K562 (cell line): ENCODE data around the gene E2F2. TPM values are rescaled to one million over a fixed set of nuclear protein-coding genes. Genes with fewer than 3 reads are reported as not detected.
A peak's percentile ranks its signal among the peaks of the same experiment; 100 is the strongest.
"Not testable (repeated sequence)": the region's sequence is repeated elsewhere in the genome, so short reads cannot be mapped to it uniquely, and the experiment has no call there.

Experiments
- ATAC-seq: fragments of 200-7000 bp; cut with Tn5 transposase; 3 replicates; pipeline ENCODE4 v1.9.1; 2020; ENCODE audit warnings: moderate library complexity
- BruUV-seq: library from RNA; stranded (reverse); fragments of 400-500 nt; replicated peaks from 2 replicates; lab custom pipeline; 2021; lab: Mats Ljungman, UMichigan
- CTCF ChIA-PET: fragments of 300-600 bp; formaldehyde crosslinking; extraction: SDS; loops from one replicate; lab custom pipeline; 2021; ENCODE audit warnings: low intra/inter-chr PET ratio; lab: Yijun Ruan, JAX
- POLR2A ChIA-PET: fragments of 300-600, 350-650 bp; sonication (Branson Sonifier 250); formaldehyde crosslinking; extraction: SDS; loops from one replicate; lab custom pipeline; 2021; ENCODE audit warnings: antibody characterized with exemption, inconsistent platforms; lab: Yijun Ruan, JAX
- DNase-seq, 4 experiments: peaks; one replicate each; pipeline versions ENCODE4 v3.0.0 to v3.0.0-alpha.2; 2011 to 2018; ENCODE audit warnings: low spot score in 3 of 4, mixed read lengths in 3 of 4; ENCODE audit errors: extremely low read depth in 1 of 4
- FAIRE-seq: peaks from 2 replicates; lab custom pipeline; 2011; peaks lifted over from hg19 to GRCh38; lab: Jason Lieb, UNC
- H2AFZ ChIP-seq: 2 replicates; pipeline ENCODE4 v1.6.0; 2011; ENCODE audit warnings: low read depth, low read length, control low read depth, inconsistent platforms
- H3K27ac ChIP-seq: fragments of 200-600 bp; 3 replicates; pipeline ENCODE4 v1.8.0; 2011; ENCODE audit warnings: low read depth, mild to moderate bottlenecking, control low read depth, inconsistent platforms, low read length, moderate library complexity, mixed read lengths; ENCODE audit errors: extremely low read depth
- H3K27me3 ChIP-seq, 2 experiments: fragments of 300-600 bp in 1 of 2; 2 replicates in 1 of 2; 3 replicates in 1 of 2; pipeline versions ENCODE4 v1.6.0 to v1.8.0; 2011; ENCODE audit warnings: inconsistent platforms in 2 of 2, low read length in 2 of 2, mild to moderate bottlenecking in 1 of 2, mixed read lengths in 1 of 2, moderate library complexity in 1 of 2; ENCODE audit not compliant: control insufficient read depth in 2 of 2, insufficient read depth in 2 of 2
- H3K36me3 ChIP-seq: fragments of 300-600 bp; 3 replicates; pipeline ENCODE4 v1.8.0; 2011; ENCODE audit warnings: mild to moderate bottlenecking, low read length, inconsistent platforms; ENCODE audit not compliant: control insufficient read depth, insufficient read depth
- H3K4me1 ChIP-seq, 2 experiments: fragments of 200-600 bp in 1 of 2; replicated peaks in 1 of 2; 2 replicates in 1 of 2; 3 replicates in 1 of 2; pipeline versions ENCODE4 v1.5.1 to v1.8.0; 2011; ENCODE audit warnings: inconsistent platforms in 2 of 2, low read length in 2 of 2, mild to moderate bottlenecking in 1 of 2, mixed read lengths in 1 of 2, moderate library complexity in 1 of 2; ENCODE audit not compliant: control insufficient read depth in 2 of 2, insufficient read depth in 2 of 2
- H3K4me2 ChIP-seq: 2 replicates; pipeline ENCODE4 v1.6.1; 2011; ENCODE audit warnings: low read length, control low read depth, inconsistent platforms, mixed read lengths; ENCODE audit not compliant: insufficient read depth
- H3K4me3 ChIP-seq: fragments of 200-600 bp; sonication (generic), shearing (Covaris generic); 2 replicates; pipeline ENCODE4 v1.5.1; 2016; ENCODE audit warnings: control low read depth, inconsistent platforms
- H3K79me2 ChIP-seq: fragments of 200-600 bp; 3 replicates; pipeline ENCODE4 v1.8.0; 2011; ENCODE audit warnings: low read length, inconsistent platforms; ENCODE audit not compliant: control insufficient read depth, insufficient read depth
- H3K9ac ChIP-seq, 2 experiments: 2 replicates each; pipeline versions ENCODE4 v1.6.0 to v1.6.1; 2011; ENCODE audit warnings: low read depth in 2 of 2, low read length in 2 of 2, control low read depth in 1 of 2, inconsistent platforms in 1 of 2, mild to moderate bottlenecking in 1 of 2, mixed read lengths in 1 of 2; ENCODE audit not compliant: insufficient read depth in 1 of 2
- H3K9me1 ChIP-seq: one replicate; pipeline ENCODE4 v1.6.0; 2011; ENCODE audit warnings: inconsistent platforms, mild to moderate bottlenecking, low read length, moderate library complexity; ENCODE audit not compliant: control insufficient read depth, insufficient read depth
- H3K9me3 ChIP-seq: replicated peaks from 2 replicates; pipeline ENCODE4 v1.5.1; 2011; ENCODE audit warnings: low read depth, low read length, inconsistent platforms; ENCODE audit not compliant: control insufficient read depth, insufficient read depth
- H4K20me1 ChIP-seq: replicated peaks from 2 replicates; pipeline ENCODE4 v1.6.1; 2011; ENCODE audit warnings: low read length, inconsistent platforms, mixed read lengths; ENCODE audit not compliant: control insufficient read depth, insufficient read depth
- ZNF12 ChIP-seq: sonication (generic); formaldehyde crosslinking; IDR thresholded peaks from 2 replicates; pipeline ENCODE4 v1.4.0; 2020; ENCODE audit warnings: mild to moderate bottlenecking, missing genetic modification reagents
- WGBS: fragments of 100-300 bp; shearing (Covaris generic); methylation state at CpG from one replicate; pipeline ENCODE4 v1.1.6; 2016; ENCODE audit warnings: low coverage, mixed read lengths; ENCODE audit not compliant: insufficient coverage; ENCODE audit errors: missing lambda C conversion rate; 5-methylcytosine and 5-hydroxymethylcytosine counted together
- in situ Hi-C: fragments of 300-500 bp; cut with MboI; formaldehyde crosslinking; loops from 4 replicates; pipeline ENCODE4 v1.15.0; 2018; ENCODE audit warnings: inconsistent platforms, mixed read lengths
- intact Hi-C: fragments of 100-400 bp; cut with micrococcal nuclease; formaldehyde crosslinking; loops from 2 replicates; pipeline ENCODE4 v1.14.2; 2022
- polyA plus RNA-seq, 8 experiments: library from polyadenylated mRNA; depleted of rRNA in 4 of 8; stranded (reverse) in 5 of 8; unstranded in 3 of 8; fragments of >200 nt; fragmentation: Nextera tagmentation in 2 of 8; fragmentation: Illumina TruSeq in 1 of 8; extraction: Ambion mirVana in 2 of 8; extraction: Trizol in 1 of 8; gene quantifications; 2 replicates each; pipeline versions ENCODE4 v1.2.1 to v1.2.3, GENCODE V29; 2011 to 2014; ENCODE audit warnings: inconsistent platforms in 1 of 8, missing spikeins in 1 of 8
- total RNA-seq, 7 experiments: library from RNA; depleted of rRNA in 6 of 7; stranded (reverse); fragments of >200 nt in 6 of 7; fragmentation: Illumina TruSeq in 2 of 7; extraction: Trizol in 2 of 7; gene quantifications; 2 replicates each; pipeline versions ENCODE4 v1.2.1 to v1.2.3, GENCODE V29; 2011 to 2021; ENCODE audit warnings: low replicate concordance in 1 of 7
- TF ChIP-seq, protein P1 (sequence below): fragments of 450-650 bp; IDR thresholded peaks from 2 replicates; pipeline ENCODE4 v1.6.1; 2014; ENCODE audit warnings: low read depth, mild to moderate bottlenecking, moderate library complexity, borderline replicate concordance

The E2F2 gene
- total and polyA plus RNA-seq, 9 of the 15 experiments (the other 6 are each of a cell fraction or from before 2014, with no cell fraction given) = 3.1 to 25.3 (median 11.4) TPM

DNA sequence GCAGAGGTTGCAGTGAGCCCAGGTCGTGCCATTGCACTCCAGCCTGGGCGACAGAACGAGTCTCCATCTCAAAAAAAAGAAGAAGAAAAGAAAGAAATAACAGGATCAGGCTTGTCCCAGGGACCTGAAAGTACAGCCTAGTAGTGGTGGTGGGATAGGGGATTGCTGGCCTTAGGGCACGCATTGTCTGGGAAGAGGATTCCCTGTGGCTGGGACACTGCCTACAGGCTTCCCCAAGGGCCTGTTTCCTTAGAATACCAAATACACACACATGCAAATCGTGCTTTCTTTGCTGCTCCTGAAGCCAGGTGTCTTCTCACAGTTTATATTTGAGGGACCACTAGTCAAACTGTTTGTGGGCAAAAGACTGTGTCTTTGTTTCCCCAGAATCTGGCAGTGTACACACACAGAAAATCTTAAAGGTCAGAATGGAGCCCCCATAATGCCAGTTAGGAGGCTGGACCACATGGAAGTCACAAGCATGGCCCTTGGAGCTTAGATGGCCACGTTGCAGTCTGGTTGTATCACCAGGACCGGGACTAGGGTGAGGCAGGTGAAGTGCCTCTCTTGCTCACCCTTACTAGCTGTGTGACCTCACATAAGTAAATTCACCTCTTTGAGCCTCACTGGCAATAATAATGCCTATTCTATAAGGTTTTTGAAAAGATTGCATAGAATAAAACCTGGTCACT is 34.4 kb downstream of the E2F2 start:
- 36% methylated on average over 7 of the region's 7 CpGs for WGBS
- FAIRE-seq (no peak), DNase-seq (no peak), ATAC-seq (peak; percentile 46)
- TF ChIP-seq ZNF12 = no peak
- TF ChIP-seq, protein P1, sequence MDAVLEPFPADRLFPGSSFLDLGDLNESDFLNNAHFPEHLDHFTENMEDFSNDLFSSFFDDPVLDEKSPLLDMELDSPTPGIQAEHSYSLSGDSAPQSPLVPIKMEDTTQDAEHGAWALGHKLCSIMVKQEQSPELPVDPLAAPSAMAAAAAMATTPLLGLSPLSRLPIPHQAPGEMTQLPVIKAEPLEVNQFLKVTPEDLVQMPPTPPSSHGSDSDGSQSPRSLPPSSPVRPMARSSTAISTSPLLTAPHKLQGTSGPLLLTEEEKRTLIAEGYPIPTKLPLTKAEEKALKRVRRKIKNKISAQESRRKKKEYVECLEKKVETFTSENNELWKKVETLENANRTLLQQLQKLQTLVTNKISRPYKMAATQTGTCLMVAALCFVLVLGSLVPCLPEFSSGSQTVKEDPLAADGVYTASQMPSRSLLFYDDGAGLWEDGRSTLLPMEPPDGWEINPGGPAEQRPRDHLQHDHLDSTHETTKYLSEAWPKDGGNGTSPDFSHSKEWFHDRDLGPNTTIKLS = 0 out of 2 replicates have a peak, but pooled peaks have one; percentile 21
- intact Hi-C loops (loop anchor here (1.0 to 2.0 kb wide), 2 partner anchors 43 to 140 kb away; no protein-coding TSS in a partner anchor), in situ Hi-C loops (loop anchor here (5.0 kb wide), 1 partner anchor 36 kb away; the partner anchor contains the start of gene E2F2)
- CTCF ChIA-PET = interaction anchor here (0.6 to 2.8 kb wide), 7 partner anchors 11 to 254 kb away, joined by 3 to 25 read pairs (median 4); no protein-coding TSS in a partner anchor
- Histone ChIP-seq H4K20me1 (no peaks in the 10 kb centered on the region), H3K4me2 (no peak overlapping the region), H3K9me3 (no peaks in the 10 kb centered on the region), H3K36me3 (no peaks in the 10 kb centered on the region), H3K79me2 (no peaks in the 10 kb centered on the region), H3K4me1 (peaks cover 0 to 4% of the 10 kb centered on the region in 2 experiments; a peak in 1 of 5 replicates), H2AFZ (peak overlapping the region; percentile 94), H3K9me1 (no peaks in the 10 kb centered on the region), H3K27me3 (no peaks in the 10 kb centered on the region), H3K27ac (no peak overlapping the region), H3K4me3 (no peak overlapping the region), H3K9ac (peak overlapping the region in 1 of 2 experiments; percentile 30; a peak in 1 of 4 replicates)
- no TSS peak for BruUV-seq
- POLR2A ChIA-PET = interaction anchor here (0.6 to 3.3 kb wide), 17 partner anchors 9 to 248 kb away, joined by 3 to 23 read pairs (median 4); partner anchors contain the start of genes ASAP3 and RPL11

DNA sequence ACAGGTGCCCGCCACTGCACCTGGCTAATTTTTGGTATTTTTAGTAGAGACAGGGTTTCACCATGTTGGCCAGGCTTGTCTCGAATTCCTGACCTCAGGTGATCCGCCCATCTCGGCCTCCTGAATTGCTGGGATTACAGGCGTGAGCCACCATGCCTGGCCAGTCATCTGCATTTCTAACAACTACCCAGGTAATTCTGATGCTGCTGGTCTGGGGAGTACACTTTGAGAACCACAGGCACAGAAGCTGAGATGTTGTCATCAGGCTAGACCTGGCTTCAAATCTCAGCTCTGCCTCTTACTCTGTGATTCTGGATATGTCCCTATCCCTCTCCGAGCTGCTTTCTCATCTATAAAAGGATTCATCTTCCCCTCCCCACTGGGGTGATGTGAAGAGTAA is 36.2 kb downstream of the E2F2 start:
- POLR2A ChIA-PET = interaction anchor here (0.5 to 3.3 kb wide), 7 partner anchors 10 to 197 kb away, joined by 3 to 23 read pairs (median 4); partner anchors contain the start of gene ASAP3
- H3K4me1 ChIP-seq = not testable (repeated sequence)

DNA sequence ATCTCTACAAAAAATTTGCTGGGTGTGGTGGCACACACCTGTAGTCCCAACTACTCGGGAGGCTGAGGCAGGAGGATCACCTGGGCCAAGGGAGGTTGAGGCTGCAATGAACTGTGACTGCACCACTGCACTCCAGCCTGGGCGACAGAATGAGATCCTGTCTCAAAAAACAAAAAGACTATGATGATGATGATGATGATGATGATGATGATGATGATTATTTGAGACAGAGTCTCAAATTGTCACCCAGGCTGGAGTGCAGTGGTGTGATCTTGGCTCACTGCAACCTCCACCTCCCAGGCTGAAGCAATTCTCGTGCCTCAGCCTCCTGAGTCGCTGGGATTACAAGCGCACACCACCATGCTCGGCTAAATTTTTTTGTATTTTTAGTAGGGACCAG is 38.3 kb downstream of the E2F2 start:
- CTCF ChIA-PET = not testable (repeated sequence)

More for the DNA sequence above, 36.2 kb downstream of the E2F2 start:
- H2AFZ ChIP-seq, H3K9me3 ChIP-seq, BruUV-seq, ATAC-seq, H3K4me2 ChIP-seq, H3K9ac ChIP-seq, H3K79me2 ChIP-seq, FAIRE-seq, H3K27me3 ChIP-seq, CTCF ChIA-PET, H3K27ac ChIP-seq, H3K9me1 ChIP-seq, intact Hi-C loops, H3K36me3 ChIP-seq, H4K20me1 ChIP-seq, H3K4me3 ChIP-seq, DNase-seq: not testable (repeated sequence)
- 21% methylated on average over 6 of the region's 6 CpGs for WGBS
- in situ Hi-C loops = loop anchor here (5.0 kb wide), 1 partner anchor 37 kb away; the partner anchor contains the start of gene E2F2

More for the DNA sequence above, 38.3 kb downstream of the E2F2 start:
- H3K9me3 ChIP-seq, H2AFZ ChIP-seq, H3K9me1 ChIP-seq, FAIRE-seq, H3K4me3 ChIP-seq, in situ Hi-C loops, H3K79me2 ChIP-seq, H3K9ac ChIP-seq, ATAC-seq, H3K27ac ChIP-seq, H3K4me2 ChIP-seq, DNase-seq, BruUV-seq, H3K36me3 ChIP-seq, H4K20me1 ChIP-seq, H3K27me3 ChIP-seq, intact Hi-C loops, H3K4me1 ChIP-seq: not testable (repeated sequence)
- 17% methylated on average over 6 of the region's 6 CpGs for WGBS
- POLR2A ChIA-PET = interaction anchor here (1.5 kb wide), 1 partner anchor 39 kb away, joined by 4 read pairs; the partner anchor contains the start of gene E2F2
